NT2/D1 (cell line): ENCODE data around the gene TINCR.

Experiments
- SUZ12 ChIP-seq: IDR thresholded peaks from 2 replicates; pipeline ENCODE4 v1.6.1; 2011; ENCODE audit not compliant: insufficient read length, insufficient read depth; ENCODE audit errors: extremely low read depth
- YY1 ChIP-seq: IDR thresholded peaks from 2 replicates; pipeline ENCODE4 v1.6.1; 2011; ENCODE audit not compliant: insufficient read length, insufficient read depth
- ZNF274 ChIP-seq: IDR thresholded peaks from 2 replicates; pipeline ENCODE4 v1.6.1; 2011; ENCODE audit warnings: mild to moderate bottlenecking, low read depth, low read length

DNA sequence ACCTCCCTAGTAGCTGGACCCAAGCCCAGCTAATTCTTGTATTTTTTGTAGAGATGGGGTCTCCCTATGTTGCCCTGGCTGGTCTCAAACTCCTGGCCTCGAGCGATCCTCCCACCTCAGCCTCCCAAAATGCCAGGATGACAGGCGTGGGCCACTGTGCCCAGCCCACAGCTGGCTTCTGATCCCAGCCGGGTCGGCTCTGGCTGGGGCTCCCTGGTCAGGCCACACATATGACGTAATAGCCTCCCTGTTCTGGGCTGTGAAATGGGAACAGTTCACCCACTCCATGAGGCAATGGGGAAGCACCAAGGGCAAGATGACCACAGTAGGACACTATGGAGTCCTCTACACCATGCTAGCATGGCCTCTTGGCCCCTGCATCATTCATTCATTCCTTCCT lies 41.1 kb downstream of the TINCR start:
- TF ChIP-seq ZNF274: no peak
- TF ChIP-seq YY1: no peak
- TF ChIP-seq SUZ12: no peak
